Stomach (tissue), 4 donors: Measurements from ENCODE around the gene ATP6V0C.

Experiments used
- CTCF ChIP-seq, 7 experiments: fragments of 450-650 bp in 4 of 7; fragments of 200-600 bp in 3 of 7; sonication (generic) in 3 of 7; IDR thresholded peaks; one replicate each; pipeline ENCODE4 v1.5.1; 2016 to 2019; ENCODE audit warnings: antibody characterized with exemption in 7 of 7, control low read depth in 2 of 7, mild to moderate bottlenecking in 1 of 7
- POLR2AphosphoS5 ChIP-seq, 3 donors: sonication (generic); formaldehyde crosslinking; IDR thresholded peaks; one replicate each; pipeline ENCODE4 v1.6.1; 2016; ENCODE audit warnings: antibody characterized with exemption in 3 of 3

- TF ChIP-seq CTCF (IDR thresholded peaks at IDR 0.05) (no peak), POLR2AphosphoS5 (IDR thresholded peaks at IDR 0.05) (no peak)
Measured at GRCh38 chr16:2500430-2500917, 13.3 kb upstream of the ATP6V0C start.
